Caco-2 (cell line): Measurements from ENCODE around the gene MT1F. TPM values are rescaled to one million over a fixed set of nuclear protein-coding genes. Genes with fewer than 3 reads are reported as not detected.

Experiments used
- BruUV-seq: library from RNA; stranded (reverse); fragments of 400-500 nt; replicated peaks from 2 replicates; lab custom pipeline; 2021; lab: Mats Ljungman, UMichigan
- CTCF ChIA-PET: fragments of 300-600 bp; sonication (Branson Sonifier 250); formaldehyde crosslinking; loops from one replicate; lab custom pipeline; 2022; ENCODE audit warnings: antibody characterized with exemption; lab: Charles Lee
- POLR2A ChIA-PET: fragments of 300-600 bp; sonication (Branson Sonifier 250); formaldehyde crosslinking; loops from one replicate; lab custom pipeline; 2022; ENCODE audit warnings: antibody characterized with exemption; lab: Charles Lee
- DNase-seq, 2 experiments: peaks; one replicate each; pipeline versions ENCODE4 v3.0.0 to v3.0.0-alpha.2; 2020 to 2022
- H3K27me3 ChIP-seq: replicated peaks from 2 replicates; pipeline ENCODE4 v1.6.0; 2011; ENCODE audit warnings: low read length; ENCODE audit not compliant: control insufficient read depth, insufficient read depth
- H3K36me3 ChIP-seq: 2 replicates; pipeline ENCODE4 v1.5.1; 2011; ENCODE audit warnings: low read length; ENCODE audit not compliant: control insufficient read depth, insufficient read depth
- H3K4me1 ChIP-seq: fragments of 250-450 bp; sonication (Bioruptor Pico); 2 replicates; pipeline ENCODE4 v1.5.1; 2020; ENCODE audit warnings: mild to moderate bottlenecking
- H3K4me3 ChIP-seq: 2 replicates; pipeline ENCODE4 v1.5.1; 2011; ENCODE audit warnings: low read depth, mild to moderate bottlenecking, control low read depth, low read length
- H3K9me3 ChIP-seq: fragments of 250-450 bp; sonication (Bioruptor Pico); 2 replicates; pipeline ENCODE4 v1.5.1; 2020; ENCODE audit warnings: mild to moderate bottlenecking, moderate library complexity
- H3K27ac Mint-ChIP-seq: one replicate; pipeline ENCODE4 v1.8.0; 2022; ENCODE audit warnings: mixed read lengths; ENCODE audit not compliant: unreplicated experiment
- H3K27me3 Mint-ChIP-seq: one replicate; pipeline ENCODE4 v1.8.0; 2022; ENCODE audit warnings: mixed read lengths; ENCODE audit not compliant: insufficient read depth, unreplicated experiment
- H3K36me3 Mint-ChIP-seq: one replicate; pipeline ENCODE4 v1.8.0; 2022; ENCODE audit warnings: mild to moderate bottlenecking, mixed read lengths; ENCODE audit not compliant: insufficient read depth, unreplicated experiment
- H3K4me1 Mint-ChIP-seq: one replicate; pipeline ENCODE4 v1.8.0; 2022; ENCODE audit warnings: low read depth, mixed read lengths; ENCODE audit not compliant: unreplicated experiment
- H3K4me3 Mint-ChIP-seq: one replicate; pipeline ENCODE4 v1.8.0; 2022; ENCODE audit warnings: mild to moderate bottlenecking, moderate library complexity, mixed read lengths; ENCODE audit not compliant: unreplicated experiment
- H3K9me3 Mint-ChIP-seq: one replicate; pipeline ENCODE4 v1.8.0; 2022; ENCODE audit warnings: mixed read lengths; ENCODE audit not compliant: unreplicated experiment
- intact Hi-C: fragments of 100-400 bp; cut with micrococcal nuclease; formaldehyde crosslinking; loops from one replicate; pipeline ENCODE4 v1.10.0; 2022; ENCODE audit not compliant: unreplicated experiment
- total RNA-seq: library from RNA; stranded (reverse); gene quantifications from 2 replicates; pipeline ENCODE4 v1.2.3, GENCODE V29; 2022
- TF ChIP-seq, protein P1 (sequence below), 2 experiments: fragments of 200-600 bp in 1 of 2; IDR thresholded peaks; 1 replicate in 1 of 2; 2 replicates in 1 of 2; pipeline versions ENCODE4 v1.5.1 to v1.8.0; 2011 to 2022; ENCODE audit warnings: antibody characterized with exemption in 1 of 2, control low read depth in 1 of 2, inconsistent platforms in 1 of 2, low read depth in 1 of 2, low read length in 1 of 2, mild to moderate bottlenecking in 1 of 2, moderate library complexity in 1 of 2; ENCODE audit not compliant: insufficient read depth in 1 of 2, severe bottlenecking in 1 of 2, unreplicated experiment in 1 of 2

MT1F gene
- total RNA-seq, 1 experiment from 2014 or later, result 12.5 TPM

DNA sequence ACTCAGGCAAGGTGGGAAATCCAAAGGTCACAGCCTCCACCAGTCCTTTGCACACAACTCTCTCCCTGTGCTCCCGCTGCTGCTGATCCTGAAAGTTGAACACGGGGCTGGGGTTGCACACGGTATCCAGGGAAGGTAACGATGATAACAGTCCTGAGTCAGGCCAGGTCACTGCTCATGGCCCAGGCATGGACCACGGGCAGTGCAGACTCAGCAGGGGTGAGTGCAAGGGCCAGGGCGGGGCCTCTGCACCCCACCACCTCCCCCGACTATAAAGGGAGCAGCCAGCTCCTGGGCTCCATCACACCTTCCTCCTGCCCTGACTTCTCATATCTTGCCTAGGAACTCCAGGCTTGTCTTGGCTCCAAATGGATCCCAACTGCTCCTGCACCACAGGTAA lies 6.2 kb upstream of the MT1F start, which contains the start of gene MT1B:
Gene MT1B (plus strand): TSS at position 301 of the 400 bp plus-strand sequence. CDS start 68 bp downstream, at position 369.
- H3K27ac Mint-ChIP-seq, result no peak within 1 kb of the TSS
- peaks cover 3% of the 10 kb centered on the region for H3K27me3 Mint-ChIP-seq
- no peak within 1 kb of the TSS for H3K4me3 ChIP-seq
- H3K9me3 Mint-ChIP-seq, result no peaks in the 10 kb centered on the region
- no peaks in the 10 kb centered on the region for H3K9me3 ChIP-seq
- no TSS peak for BruUV-seq
- no peaks in the 10 kb centered on the region for H3K4me1 Mint-ChIP-seq
- CTCF ChIA-PET, result no interaction called here
- DNase-seq, result no peak
- POLR2A ChIA-PET, result no interaction called here
- no peaks in the 10 kb centered on the region for H3K27me3 ChIP-seq
- no peaks in the 10 kb centered on the region for H3K36me3 ChIP-seq
- peaks cover 18% of the 10 kb centered on the region for H3K4me1 ChIP-seq
- no peaks in the 10 kb centered on the region for H3K36me3 Mint-ChIP-seq
- H3K4me3 Mint-ChIP-seq, result no peak within 1 kb of the TSS
- TF ChIP-seq, protein P1, sequence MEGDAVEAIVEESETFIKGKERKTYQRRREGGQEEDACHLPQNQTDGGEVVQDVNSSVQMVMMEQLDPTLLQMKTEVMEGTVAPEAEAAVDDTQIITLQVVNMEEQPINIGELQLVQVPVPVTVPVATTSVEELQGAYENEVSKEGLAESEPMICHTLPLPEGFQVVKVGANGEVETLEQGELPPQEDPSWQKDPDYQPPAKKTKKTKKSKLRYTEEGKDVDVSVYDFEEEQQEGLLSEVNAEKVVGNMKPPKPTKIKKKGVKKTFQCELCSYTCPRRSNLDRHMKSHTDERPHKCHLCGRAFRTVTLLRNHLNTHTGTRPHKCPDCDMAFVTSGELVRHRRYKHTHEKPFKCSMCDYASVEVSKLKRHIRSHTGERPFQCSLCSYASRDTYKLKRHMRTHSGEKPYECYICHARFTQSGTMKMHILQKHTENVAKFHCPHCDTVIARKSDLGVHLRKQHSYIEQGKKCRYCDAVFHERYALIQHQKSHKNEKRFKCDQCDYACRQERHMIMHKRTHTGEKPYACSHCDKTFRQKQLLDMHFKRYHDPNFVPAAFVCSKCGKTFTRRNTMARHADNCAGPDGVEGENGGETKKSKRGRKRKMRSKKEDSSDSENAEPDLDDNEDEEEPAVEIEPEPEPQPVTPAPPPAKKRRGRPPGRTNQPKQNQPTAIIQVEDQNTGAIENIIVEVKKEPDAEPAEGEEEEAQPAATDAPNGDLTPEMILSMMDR (IDR thresholded peaks at IDR 0.05; ENCODE audit: insufficient read depth in 1 of 2, low read depth in 1 of 2, low read length in 1 of 2, severe bottlenecking in 1 of 2, unreplicated experiment in 1 of 2), result no peak
- intact Hi-C loops, result no loop called here

DNA sequence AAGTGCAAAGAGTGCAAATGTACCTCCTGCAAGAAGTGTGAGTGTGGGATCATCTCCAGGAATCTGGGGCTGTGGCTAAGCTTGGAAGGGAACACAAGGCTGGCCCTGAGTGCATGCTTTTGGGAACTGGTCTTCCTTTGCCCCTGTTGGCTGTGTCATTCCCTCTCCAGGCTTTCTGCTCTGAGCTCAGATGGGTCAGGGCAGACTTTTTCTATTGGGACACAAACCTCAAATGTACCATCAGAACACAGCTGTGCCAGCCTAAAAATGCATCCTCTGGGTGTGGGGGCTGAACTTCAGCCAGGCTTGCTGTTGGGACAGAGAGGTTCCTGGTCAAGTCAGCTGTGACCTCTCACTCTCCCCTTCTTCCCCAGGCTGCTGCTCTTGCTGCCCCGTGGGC lies 5.2 kb upstream of the MT1F start:
- Mint-ChIP-seq H3K4me1 (no peaks in the 10 kb centered on the region), H3K36me3 (peaks cover 5% of the 10 kb centered on the region), H3K4me3 (no peak overlapping the region), H3K27ac (no peak overlapping the region), H3K9me3 (no peaks in the 10 kb centered on the region), H3K27me3 (peaks cover 3% of the 10 kb centered on the region)
- H3K4me3 ChIP-seq, result no peak overlapping the region
- TF ChIP-seq, protein P1 (IDR thresholded peaks at IDR 0.05; ENCODE audit: insufficient read depth in 1 of 2, low read depth in 1 of 2, low read length in 1 of 2, severe bottlenecking in 1 of 2, unreplicated experiment in 1 of 2), result no peak
- ChIA-PET CTCF (interaction anchor here (0.7 kb wide), 1 partner anchor 9 kb away, joined by 5 read pairs; no protein-coding TSS in a partner anchor), POLR2A (no interaction called here)
- H3K36me3 ChIP-seq, result no peaks in the 10 kb centered on the region
- intact Hi-C loops, result no loop called here
- H3K27me3 ChIP-seq, result no peaks in the 10 kb centered on the region
- DNase-seq, result no peak
- BruUV-seq, result no TSS peak
- no peaks in the 10 kb centered on the region for H3K9me3 ChIP-seq
- H3K4me1 ChIP-seq, result peaks cover 18% of the 10 kb centered on the region

DNA sequence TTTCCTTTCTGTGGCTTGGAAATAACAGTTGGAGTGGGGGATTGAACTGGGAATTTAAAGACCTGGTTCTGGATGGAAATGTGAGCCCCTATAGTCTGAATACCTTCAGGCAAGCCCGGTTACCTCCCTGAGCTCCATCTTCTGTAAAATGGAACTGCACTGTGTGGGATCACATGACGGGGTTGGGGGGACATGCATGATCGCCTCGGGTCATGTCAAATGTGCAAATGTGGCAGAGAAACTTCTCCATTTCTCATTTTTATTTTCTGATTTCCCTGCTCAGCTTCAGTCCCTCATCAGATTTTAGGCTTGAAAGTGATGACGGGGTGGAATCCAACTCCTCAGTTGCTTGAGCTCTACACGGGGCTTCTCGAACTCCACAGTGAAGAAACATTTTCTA lies 4.5 kb upstream of the MT1F start:
- ChIA-PET POLR2A (no interaction called here), CTCF (interaction anchor here (0.7 kb wide), 2 partner anchors 10 to 45 kb away, joined by 3 to 5 read pairs; partner anchors contain the start of gene MT2A)
- TF ChIP-seq, protein P1 (IDR thresholded peaks at IDR 0.05; ENCODE audit: insufficient read depth in 1 of 2, low read depth in 1 of 2, low read length in 1 of 2, severe bottlenecking in 1 of 2, unreplicated experiment in 1 of 2), result no peak
- H3K36me3 ChIP-seq, result no peaks in the 10 kb centered on the region
- Mint-ChIP-seq H3K4me3 (no peak overlapping the region), H3K4me1 (no peaks in the 10 kb centered on the region), H3K36me3 (peaks cover 5% of the 10 kb centered on the region), H3K27ac (no peak overlapping the region), H3K9me3 (no peaks in the 10 kb centered on the region), H3K27me3 (peaks cover 3% of the 10 kb centered on the region)
- H3K9me3 ChIP-seq, result no peaks in the 10 kb centered on the region
- peaks cover 16% of the 10 kb centered on the region for H3K4me1 ChIP-seq
- no TSS peak for BruUV-seq
- no peaks in the 10 kb centered on the region for H3K27me3 ChIP-seq
- no peak overlapping the region for H3K4me3 ChIP-seq
- intact Hi-C loops, result no loop called here
- no peak for DNase-seq
